Measurements from ENCODE around the gene TNKS1BP1. TPM values are rescaled to one million over a fixed set of nuclear protein-coding genes. Genes with fewer than 3 reads are reported as not detected.

TNKS1BP1 gene
- polyA plus RNA-seq, 2 of the 4 experiments (the other 2 are of a cell fraction): 35.0 to 53.1 TPM

- Histone ChIP-seq H3K4me2 (no peak overlapping the region), H3K9me3 (peaks cover 15% of the 10 kb centered on the region), H3K27ac (peak overlapping the region in 1 of 2 experiments; percentile 81; a peak in 4 of 6 replicates), H3K4me1 (peaks cover 18% of the 10 kb centered on the region), H3K4me3 (no peak overlapping the region)
- DNase-seq (ENCODE audit: low read depth in 1 of 2, low spot score in 1 of 2) (no peak), ATAC-seq (no peak), FAIRE-seq (no peak)
- ChIA-PET POLR2A (no interaction called here), CTCF (interaction anchor here (0.6 to 13.0 kb wide), 15 partner anchors 10 to 295 kb away, joined by 3 to 139 read pairs (median 5); partner anchors contain the start of genes RTN4RL2 and TIMM10)
- WGBS (ENCODE audit: missing lambda C conversion rate): 87% methylated on average over 14 of the region's 14 CpGs
- TF ChIP-seq ATOH8 (CRISPR knock-in tag; IDR thresholded peaks at IDR 0.05; ENCODE audit: low read depth) (no peak), CBX8 (IDR thresholded peaks at IDR 0.05) (no peak)
Observed at GRCh38 chr11:57348636-57349313, 24.0 kb upstream of the TNKS1BP1 start.

GRCh38 chr11:57348052-57348451, 23.3 kb upstream of the TNKS1BP1 start:
- 71% methylated on average over 6 of the region's 7 CpGs for WGBS (ENCODE audit: missing lambda C conversion rate)
- FAIRE-seq (no peak), ATAC-seq (peak; percentile 41 to 53; a peak in 5 of 6 replicates), DNase-seq (ENCODE audit: low read depth in 1 of 2, low spot score in 1 of 2) (no peak)
- Histone ChIP-seq H3K4me3 (no peak overlapping the region), H3K27ac (peak overlapping the region; percentile 51 to 73; a peak in 5 of 6 replicates), H3K4me1 (peaks cover 18% of the 10 kb centered on the region), H3K9me3 (peaks cover 15% of the 10 kb centered on the region), H3K4me2 (no peak overlapping the region)
- ChIA-PET CTCF (interaction anchor here (1.1 to 13.0 kb wide), 11 partner anchors 12 to 295 kb away, joined by 3 to 139 read pairs (median 5); partner anchors contain the start of genes RTN4RL2 and TIMM10), POLR2A (no interaction called here)
- TF ChIP-seq REST (IDR thresholded peaks at IDR 0.05) (no peak), RNF2 (IDR thresholded peaks at IDR 0.05; ENCODE audit: borderline replicate concordance, low read depth) (no peak), PHF8 (IDR thresholded peaks at IDR 0.05; ENCODE audit: borderline replicate concordance, low read depth) (no peak), HEYL (CRISPR knock-in tag; IDR thresholded peaks at IDR 0.05) (no peak), RFX5 (IDR thresholded peaks at IDR 0.05) (no peak), NPAS2 (CRISPR knock-in tag; IDR thresholded peaks at IDR 0.05; ENCODE audit: borderline replicate concordance) (no peak), TFCP2L1 (CRISPR knock-in tag; IDR thresholded peaks at IDR 0.05) (no peak), PBX3 (IDR thresholded peaks at IDR 0.05) (no peak)

GRCh38 chr11:57347336-57347735, 22.6 kb upstream of the TNKS1BP1 start:
- H3K9me3 ChIP-seq: peaks cover 15% of the 10 kb centered on the region
- 79% methylated on average over 9 of the region's 9 CpGs for WGBS (ENCODE audit: missing lambda C conversion rate)
- peak overlapping the region; percentile 51 to 73; a peak in 5 of 6 replicates for H3K27ac ChIP-seq
- DNase-seq (ENCODE audit: low read depth in 1 of 2, low spot score in 1 of 2) (no peak), ATAC-seq (no peak), FAIRE-seq (no peak)
- H3K4me3 ChIP-seq: no peak overlapping the region
- H3K4me2 ChIP-seq: no peak overlapping the region
- H3K4me1 ChIP-seq: peaks cover 18% of the 10 kb centered on the region
- CTCF ChIA-PET: interaction anchor here (1.1 to 13.0 kb wide), 14 partner anchors 10 to 296 kb away, joined by 3 to 139 read pairs (median 8); partner anchors contain the start of genes P2RX3, RTN4RL2, TIMM10 and UBE2L6
- POLR2A ChIA-PET: no interaction called here
- no peak for TF ChIP-seq MAZ (IDR thresholded peaks at IDR 0.05; ENCODE audit: borderline replicate concordance, low read depth, low read length)
- no peak for TF ChIP-seq FOSB (CRISPR knock-in tag; IDR thresholded peaks at IDR 0.05)
- no peak for TF ChIP-seq CTCF (IDR thresholded peaks at IDR 0.05)
- TF ChIP-seq RCOR1 (IDR thresholded peaks at IDR 0.05; ENCODE audit: low read depth, low read length): no peak
- no peak for TF ChIP-seq BHLHE40 (IDR thresholded peaks at IDR 0.05; ENCODE audit: low read depth, low read length)
- TF ChIP-seq POLR2AphosphoS2 (conservative IDR thresholded peaks at IDR 0.05; ENCODE audit: low read length): no peak
- TF ChIP-seq CHD2 (IDR thresholded peaks at IDR 0.05; ENCODE audit: low read length, partially characterized antibody): no peak
- no peak for TF ChIP-seq CEBPB (IDR thresholded peaks at IDR 0.05)
- TF ChIP-seq HOXB13 (CRISPR knock-in tag; IDR thresholded peaks at IDR 0.05; ENCODE audit: low read depth): no peak
- no peak for TF ChIP-seq EP300 (IDR thresholded peaks at IDR 0.05)
- no peak for TF ChIP-seq NFE2L2 (conservative IDR thresholded peaks at IDR 0.05; ENCODE audit: low read length)
- TF ChIP-seq RARB (CRISPR knock-in tag; IDR thresholded peaks at IDR 0.05): no peak
- no peak for TF ChIP-seq ELK1 (IDR thresholded peaks at IDR 0.05; ENCODE audit: low read depth, low read length)
- no peak for TF ChIP-seq JUNB (IDR thresholded peaks at IDR 0.05)
- TF ChIP-seq POLR2A (IDR thresholded peaks at IDR 0.05; ENCODE audit: low read length): no peak
- TF ChIP-seq HOXA7 (CRISPR knock-in tag; IDR thresholded peaks at IDR 0.05): no peak

All from A549 (cell line).